Keratinocyte (primary cell): ENCODE measurements around the gene TPRG1L. TPM values are rescaled to one million over a fixed set of nuclear protein-coding genes. Genes with fewer than 3 reads are reported as not detected.

Source experiments
- DNase-seq: peaks from one replicate; pipeline ENCODE4 v3.0.0-alpha.2; 2011; ENCODE audit warnings: low read depth, missing footprints, low spot score
- FAIRE-seq: peaks from 2 replicates; lab custom pipeline; 2011; peaks lifted over from hg19 to GRCh38; lab: Jason Lieb, UNC
- H2AFZ ChIP-seq: 2 replicates; pipeline ENCODE4 v1.6.0; 2012; ENCODE audit warnings: low read length, control low read depth, inconsistent platforms; ENCODE audit not compliant: control insufficient read depth
- H3K27ac ChIP-seq: 2 replicates; pipeline ENCODE4 v1.5.1; 2011; ENCODE audit warnings: low read length; ENCODE audit not compliant: control insufficient read depth, insufficient read depth
- H3K27me3 ChIP-seq: 3 replicates; pipeline ENCODE4 v1.6.0; 2011; ENCODE audit warnings: low read length; ENCODE audit not compliant: control insufficient read depth, insufficient read depth; ENCODE audit errors: extremely low read depth
- H3K36me3 ChIP-seq, 2 experiments: 2 replicates in 1 of 2; 3 replicates in 1 of 2; pipeline ENCODE4 v1.5.1; 2011; ENCODE audit warnings: low read length in 2 of 2, mild to moderate bottlenecking in 1 of 2; ENCODE audit not compliant: control insufficient read depth in 2 of 2, insufficient read depth in 2 of 2; ENCODE audit errors: extremely low read depth in 1 of 2
- H3K4me1 ChIP-seq: 3 replicates; pipeline ENCODE4 v1.5.1; 2011; ENCODE audit warnings: low read length; ENCODE audit not compliant: control insufficient read depth, insufficient read depth; ENCODE audit errors: extremely low read depth
- H3K4me2 ChIP-seq: 3 replicates; pipeline ENCODE4 v1.6.0; 2011; ENCODE audit warnings: low read depth, low read length; ENCODE audit not compliant: control insufficient read depth, insufficient read depth; ENCODE audit errors: extremely low read depth
- H3K4me3 ChIP-seq, 3 experiments: fragments of 200-600 bp in 1 of 3; sonication (generic) in 1 of 3; 2 replicates in 2 of 3; 3 replicates in 1 of 3; pipeline ENCODE4 v1.5.1; 2011 to 2016; ENCODE audit warnings: low read length in 3 of 3, mild to moderate bottlenecking in 3 of 3, control low read depth in 2 of 3, inconsistent platforms in 1 of 3, low read depth in 1 of 3, mixed read lengths in 1 of 3, mixed run types in 1 of 3, moderate library complexity in 1 of 3; ENCODE audit not compliant: control insufficient read depth in 2 of 3, insufficient read depth in 2 of 3; ENCODE audit errors: extremely low read depth in 1 of 3
- H3K79me2 ChIP-seq: 2 replicates; pipeline ENCODE4 v1.6.0; 2012; ENCODE audit warnings: low read length; ENCODE audit not compliant: control insufficient read depth, insufficient read depth
- H3K9ac ChIP-seq: 3 replicates; pipeline ENCODE4 v1.6.0; 2011; ENCODE audit warnings: low read length; ENCODE audit not compliant: control insufficient read depth, insufficient read depth; ENCODE audit errors: extremely low read depth
- H3K9me1 ChIP-seq: 3 replicates; pipeline ENCODE4 v1.6.0; 2011; ENCODE audit warnings: low read length; ENCODE audit not compliant: control insufficient read depth, insufficient read depth; ENCODE audit errors: extremely low read depth
- H3K9me3 ChIP-seq: 2 replicates; pipeline ENCODE4 v1.5.1; 2012; ENCODE audit warnings: low read depth, low read length; ENCODE audit not compliant: control insufficient read depth
- H4K20me1 ChIP-seq: 3 replicates; pipeline ENCODE4 v1.6.0; 2011; ENCODE audit warnings: low read length; ENCODE audit not compliant: control insufficient read depth, insufficient read depth; ENCODE audit errors: extremely low read depth
- EZH2 ChIP-seq: IDR thresholded peaks from one replicate; pipeline ENCODE4 v1.6.1; 2012; ENCODE audit warnings: inconsistent platforms, mild to moderate bottlenecking, low read length, moderate library complexity
- dilution Hi-C: fragments of 300-500 bp; cut with MboI; formaldehyde crosslinking; loops from one replicate; pipeline ENCODE4 v1.7.0; 2020; ENCODE audit warnings: low sequenced_read_pairs; ENCODE audit not compliant: extremely low pct_ligation_motif_present
- polyA plus RNA-seq, 5 experiments: library from polyadenylated mRNA; depleted of rRNA in 3 of 5; stranded (reverse) in 3 of 5; stranded (forward) in 1 of 5; unstranded in 1 of 5; fragments of >200 nt; gene quantifications; 1 replicate in 1 of 5; 2 replicates in 3 of 5; 3 replicates in 1 of 5; pipeline versions ENCODE4 v1.2.1 to v1.2.3, GENCODE V29; 2011 to 2012; ENCODE audit warnings: missing spikeins in 2 of 5, low read depth in 1 of 5, low replicate concordance in 1 of 5
- TF ChIP-seq, protein P1 (sequence below), 3 experiments: IDR thresholded peaks in 1 of 3; conservative IDR thresholded peaks in 1 of 3; optimal IDR thresholded peaks in 1 of 3; 2 replicates in 2 of 3; 3 replicates in 1 of 3; pipeline versions ENCODE3 to v1.5.1; 2011; ENCODE audit warnings: low read length in 3 of 3, mild to moderate bottlenecking in 3 of 3, moderate library complexity in 2 of 3, control low read depth in 1 of 3, inconsistent platforms in 1 of 3; ENCODE audit not compliant: insufficient read depth in 2 of 3; ENCODE audit errors: extremely low read depth in 1 of 3

The TPRG1L gene
- polyA plus RNA-seq, 1 donor (not counting 4 experiments of a cell fraction or from before 2014, with no cell fraction given): 57.4 TPM

DNA sequence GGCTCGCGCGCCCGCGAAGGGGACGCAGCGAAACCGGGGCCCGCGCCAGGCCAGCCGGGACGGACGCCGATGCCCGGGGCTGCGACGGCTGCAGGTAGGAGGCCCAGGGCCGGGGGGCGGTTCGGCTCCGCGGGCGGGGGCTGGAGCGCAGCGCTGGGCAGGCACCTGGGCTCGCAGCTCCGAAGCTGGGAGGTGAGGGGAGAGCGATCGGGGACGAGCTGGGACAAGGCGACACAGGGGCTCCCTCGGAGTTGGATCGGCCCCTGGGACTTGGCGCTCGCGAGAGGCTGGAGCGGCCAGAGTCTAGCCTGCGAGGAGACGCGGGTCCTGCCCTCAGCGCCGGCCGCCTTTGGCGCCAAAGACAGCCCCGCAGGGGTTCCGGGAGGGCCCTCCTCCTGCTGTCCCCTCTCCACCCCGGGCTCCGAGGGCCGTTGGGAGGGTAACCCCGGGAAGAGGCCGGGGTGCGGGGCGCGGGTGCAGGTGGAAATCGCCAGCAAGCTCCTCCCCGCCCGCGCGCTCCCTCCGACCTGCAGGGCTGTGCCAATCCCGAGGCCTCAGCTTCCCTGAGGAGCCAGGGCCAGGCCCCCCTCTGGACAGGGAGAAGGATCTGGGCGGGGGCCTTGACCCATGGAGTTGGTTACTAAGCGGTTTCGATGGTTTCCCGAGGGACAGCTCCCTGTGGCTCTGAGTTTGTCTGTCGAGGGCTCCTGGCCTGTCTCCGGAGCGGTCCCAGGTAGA is 27.9 kb downstream of the TPRG1L start:
- no peak overlapping the region for H2AFZ ChIP-seq
- H3K36me3 ChIP-seq: peaks cover 0 to 2% of the 10 kb centered on the region in 2 experiments
- H3K9ac ChIP-seq: no peak overlapping the region
- DNase-seq (no peak), FAIRE-seq (no peak)
- H3K27ac ChIP-seq: no peak overlapping the region
- no peaks in the 10 kb centered on the region for H3K9me3 ChIP-seq
- H4K20me1 ChIP-seq: no peaks in the 10 kb centered on the region
- dilution Hi-C loops: no loop called here
- H3K27me3 ChIP-seq: peaks cover 57% of the 10 kb centered on the region
- TF ChIP-seq, protein P1, sequence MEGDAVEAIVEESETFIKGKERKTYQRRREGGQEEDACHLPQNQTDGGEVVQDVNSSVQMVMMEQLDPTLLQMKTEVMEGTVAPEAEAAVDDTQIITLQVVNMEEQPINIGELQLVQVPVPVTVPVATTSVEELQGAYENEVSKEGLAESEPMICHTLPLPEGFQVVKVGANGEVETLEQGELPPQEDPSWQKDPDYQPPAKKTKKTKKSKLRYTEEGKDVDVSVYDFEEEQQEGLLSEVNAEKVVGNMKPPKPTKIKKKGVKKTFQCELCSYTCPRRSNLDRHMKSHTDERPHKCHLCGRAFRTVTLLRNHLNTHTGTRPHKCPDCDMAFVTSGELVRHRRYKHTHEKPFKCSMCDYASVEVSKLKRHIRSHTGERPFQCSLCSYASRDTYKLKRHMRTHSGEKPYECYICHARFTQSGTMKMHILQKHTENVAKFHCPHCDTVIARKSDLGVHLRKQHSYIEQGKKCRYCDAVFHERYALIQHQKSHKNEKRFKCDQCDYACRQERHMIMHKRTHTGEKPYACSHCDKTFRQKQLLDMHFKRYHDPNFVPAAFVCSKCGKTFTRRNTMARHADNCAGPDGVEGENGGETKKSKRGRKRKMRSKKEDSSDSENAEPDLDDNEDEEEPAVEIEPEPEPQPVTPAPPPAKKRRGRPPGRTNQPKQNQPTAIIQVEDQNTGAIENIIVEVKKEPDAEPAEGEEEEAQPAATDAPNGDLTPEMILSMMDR (optimal IDR thresholded peaks at IDR 0.05 in 1 of 3, IDR thresholded peaks at IDR 0.05 in 1 of 3, conservative IDR thresholded peaks at IDR 0.05 in 1 of 3; ENCODE audit: extremely low read depth in 1 of 3, insufficient read depth in 2 of 3, low read length in 3 of 3): no peak
- TF ChIP-seq EZH2: no peak
- H3K79me2 ChIP-seq: peaks cover 6% of the 10 kb centered on the region
- H3K9me1 ChIP-seq: no peaks in the 10 kb centered on the region
- H3K4me3 ChIP-seq: no peak overlapping the region
- peak overlapping the region; percentile 41 for H3K4me2 ChIP-seq
- H3K4me1 ChIP-seq: peaks cover 8% of the 10 kb centered on the region

DNA sequence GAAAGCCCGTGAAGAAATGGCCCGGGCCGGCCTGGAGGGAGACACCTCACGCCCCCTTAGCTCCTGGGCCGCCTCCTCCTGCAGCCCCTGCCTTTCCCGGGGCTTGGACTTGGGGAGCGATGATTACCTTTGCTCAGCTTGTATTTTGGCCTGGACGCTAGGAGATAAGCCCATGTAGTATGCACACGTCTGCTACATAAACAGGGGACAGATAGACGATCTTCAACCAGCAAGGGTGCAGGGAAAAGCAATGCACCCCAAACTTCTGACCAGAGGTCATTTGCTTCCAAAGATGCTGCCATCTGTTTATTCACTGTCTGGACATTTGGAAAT is 28.4 kb downstream of the TPRG1L start:
- Histone ChIP-seq H4K20me1 (no peaks in the 10 kb centered on the region), H3K9ac (no peak overlapping the region), H3K4me2 (no peak overlapping the region), H3K4me1 (peaks cover 8% of the 10 kb centered on the region), H3K36me3 (peaks cover 0 to 1% of the 10 kb centered on the region in 2 experiments), H3K9me1 (no peaks in the 10 kb centered on the region), H2AFZ (no peak overlapping the region), H3K27me3 (peaks cover 57% of the 10 kb centered on the region), H3K4me3 (no peak overlapping the region), H3K27ac (no peak overlapping the region), H3K9me3 (no peaks in the 10 kb centered on the region), H3K79me2 (peaks cover 6% of the 10 kb centered on the region)
- dilution Hi-C loops: no loop called here
- no peak for DNase-seq
- TF ChIP-seq, protein P1 (optimal IDR thresholded peaks at IDR 0.05 in 1 of 3, IDR thresholded peaks at IDR 0.05 in 1 of 3, conservative IDR thresholded peaks at IDR 0.05 in 1 of 3; ENCODE audit: extremely low read depth in 1 of 3, insufficient read depth in 2 of 3, low read length in 3 of 3): no peak
- TF ChIP-seq EZH2: no peak
- no peak for FAIRE-seq
